Bronchial epithelial cell (primary cell): ENCODE results near the gene MYH11. TPM values are rescaled to one million over a fixed set of nuclear protein-coding genes. Genes with fewer than 3 reads are reported as not detected.

ENCODE experiments used
- DNase-seq: peaks from one replicate; pipeline ENCODE4 v3.0.0-alpha.2; 2010; ENCODE audit warnings: low read depth
- FAIRE-seq: peaks from 2 replicates; lab custom pipeline; 2011; peaks lifted over from hg19 to GRCh38; lab: Jason Lieb, UNC
- H3K27me3 ChIP-seq: 2 replicates; pipeline ENCODE4 v1.5.1; 2011; ENCODE audit warnings: low read length; ENCODE audit not compliant: control insufficient read depth, insufficient read depth
- H3K36me3 ChIP-seq: 2 replicates; pipeline ENCODE4 v1.5.1; 2011; ENCODE audit warnings: low read length; ENCODE audit not compliant: control insufficient read depth, insufficient read depth
- H3K4me3 ChIP-seq: 2 replicates; pipeline ENCODE4 v1.5.1; 2011; ENCODE audit warnings: mild to moderate bottlenecking, low read depth, low read length, control low read depth
- CTCF ChIP-seq: IDR thresholded peaks from 2 replicates; pipeline ENCODE4 v1.5.1; 2011; ENCODE audit warnings: mild to moderate bottlenecking, moderate library complexity, low read length, control low read depth, inconsistent platforms; ENCODE audit not compliant: insufficient read depth, severe bottlenecking
- total RNA-seq: library from RNA; depleted of rRNA; stranded (reverse); fragments of >200 nt; gene quantifications from 2 replicates; pipeline ENCODE4 v1.2.1, GENCODE V29; 2014

The MYH11 gene
- total RNA-seq, 1 donor from 2014 or later: under 0.01 TPM

- H3K36me3 ChIP-seq: peaks cover 3% of the 10 kb centered on the region
- H3K4me3 ChIP-seq: no peak overlapping the region
- FAIRE-seq: no peak
- no peak for DNase-seq
- TF ChIP-seq CTCF: no peak
- H3K27me3 ChIP-seq: no peaks in the 10 kb centered on the region
Observed at GRCh38 chr16:15881794-15882379, 25.1 kb upstream of the MYH11 start.

GRCh38 chr16:15880434-15881308, 23.8 kb upstream of the MYH11 start:
- Histone ChIP-seq H3K27me3 (no peaks in the 10 kb centered on the region), H3K4me3 (no peak overlapping the region), H3K36me3 (peaks cover 3% of the 10 kb centered on the region)
- DNase-seq (no peak), FAIRE-seq (no peak)
- no peak for TF ChIP-seq CTCF

GRCh38 chr16:15879255-15879811, 22.5 kb upstream of the MYH11 start:
- no peak overlapping the region for H3K4me3 ChIP-seq
- FAIRE-seq (no peak), DNase-seq (peak; percentile 96)
- no peak for TF ChIP-seq CTCF
- peaks cover 3% of the 10 kb centered on the region for H3K36me3 ChIP-seq
- no peaks in the 10 kb centered on the region for H3K27me3 ChIP-seq

GRCh38 chr16:15876503-15876902, 19.7 kb upstream of the MYH11 start:
- peak; percentile 34 for DNase-seq
- TF ChIP-seq CTCF: no peak
- H3K27me3 ChIP-seq: no peaks in the 10 kb centered on the region
- no peak for FAIRE-seq
- peaks cover 1% of the 10 kb centered on the region for H3K36me3 ChIP-seq
- H3K4me3 ChIP-seq: no peak overlapping the region

GRCh38 chr16:15874745-15875314, 18.0 kb upstream of the MYH11 start:
- Histone ChIP-seq H3K36me3 (peaks cover 5% of the 10 kb centered on the region), H3K27me3 (no peaks in the 10 kb centered on the region), H3K4me3 (no peak overlapping the region)
- TF ChIP-seq CTCF: peak; percentile 84
- peak; percentile 67 for DNase-seq
- peak; percentile 18 for FAIRE-seq
